GM12878 (cell line): Measurements from ENCODE around the gene GLOD5. TPM values are rescaled to one million over a fixed set of nuclear protein-coding genes. Genes with fewer than 3 reads are reported as not detected.

Experiments used
- CHD1 ChIP-seq: IDR thresholded peaks from 2 replicates; pipeline ENCODE4 v1.6.1; 2012; ENCODE audit warnings: low read depth, low read length, improper control_type of control experiment
- FOS ChIP-seq: IDR thresholded peaks from 3 replicates; pipeline ENCODE4 v1.6.1; 2011; ENCODE audit warnings: borderline replicate concordance; ENCODE audit not compliant: insufficient read length; ENCODE audit errors: extremely low read depth
- HDGF ChIP-seq: fragments of 450-650 bp; IDR thresholded peaks from 2 replicates; pipeline ENCODE4 v1.6.1; 2016; ENCODE audit warnings: antibody characterized with exemption
- LARP7 ChIP-seq: fragments of 450-650 bp; IDR thresholded peaks from 2 replicates; pipeline ENCODE4 v1.6.1; 2017; ENCODE audit warnings: mild to moderate bottlenecking
- NFYB ChIP-seq: IDR thresholded peaks from 2 replicates; pipeline ENCODE4 v1.6.1; 2011; ENCODE audit warnings: low read depth, mild to moderate bottlenecking, low read length, improper control_type of control experiment, moderate library complexity; ENCODE audit not compliant: insufficient read depth
- NR2C1 ChIP-seq: fragments of 450-650 bp; IDR thresholded peaks from 2 replicates; pipeline ENCODE4 v1.6.1; 2017; ENCODE audit warnings: antibody characterized with exemption, mild to moderate bottlenecking, moderate library complexity
- SRF ChIP-seq, 2 experiments: IDR thresholded peaks; 2 replicates each; pipeline ENCODE4 v1.6.1; 2011; ENCODE audit warnings: low read depth in 2 of 2, low read length in 2 of 2, mild to moderate bottlenecking in 1 of 2, moderate library complexity in 1 of 2
- SUZ12 ChIP-seq: fragments of 200-600 bp; sonication (generic); IDR thresholded peaks from one replicate; pipeline ENCODE4 v1.6.1; 2018; ENCODE audit warnings: antibody characterized with exemption, mild to moderate bottlenecking; ENCODE audit not compliant: unreplicated experiment
- TAF1 ChIP-seq: IDR thresholded peaks from 2 replicates; pipeline ENCODE4 v1.6.1; 2011; ENCODE audit warnings: mild to moderate bottlenecking, low read depth, low read length, borderline replicate concordance
- polyA plus RNA-seq, 11 experiments: library from polyadenylated mRNA; depleted of rRNA in 4 of 11; unstranded in 6 of 11; stranded (reverse) in 5 of 11; fragments of >200 nt; fragmentation: Nextera tagmentation in 4 of 11; fragmentation: Illumina TruSeq in 1 of 11; extraction: Ambion mirVana in 4 of 11; extraction: Trizol in 1 of 11; gene quantifications; 1 replicate in 1 of 11; 2 replicates in 10 of 11; pipeline versions ENCODE4 v1.2.1 to v1.2.3, GENCODE V29; 2011 to 2016; ENCODE audit warnings: inconsistent platforms in 2 of 11, missing spikeins in 2 of 11, low read depth in 1 of 11
- total RNA-seq, 4 experiments: library from RNA; depleted of rRNA in 3 of 4; stranded (reverse); fragments of >200 nt in 3 of 4; fragmentation: Illumina TruSeq in 1 of 4; extraction: Trizol in 1 of 4; gene quantifications; 2 replicates each; pipeline versions ENCODE4 v1.2.1 to v1.2.3, GENCODE V29; 2013 to 2021
- TF ChIP-seq, protein P1 (sequence below): fragments of 450-650 bp; IDR thresholded peaks from 2 replicates; pipeline ENCODE4 v1.6.1; 2016; ENCODE audit warnings: mild to moderate bottlenecking, moderate library complexity, borderline replicate concordance
- TF ChIP-seq, protein P2 (sequence below): IDR thresholded peaks from 2 replicates; pipeline ENCODE4 v1.6.1; 2012; ENCODE audit warnings: low read depth, low read length, improper control_type of control experiment
- TF ChIP-seq, protein P3 (sequence below): fragments of 450-650 bp; IDR thresholded peaks from 2 replicates; pipeline ENCODE4 v1.6.1; 2017; ENCODE audit warnings: mild to moderate bottlenecking, low read depth, inconsistent platforms; ENCODE audit not compliant: poor library complexity, severe bottlenecking
- TF ChIP-seq, protein P4 (sequence below): fragments of 450-650 bp; IDR thresholded peaks from 2 replicates; pipeline ENCODE4 v1.6.1; 2018; ENCODE audit warnings: mild to moderate bottlenecking, low read depth, moderate library complexity; ENCODE audit not compliant: partially characterized antibody
- TF ChIP-seq, protein P5 (sequence below): fragments of 450-650 bp; IDR thresholded peaks from 2 replicates; pipeline ENCODE4 v1.6.1; 2014; ENCODE audit warnings: mild to moderate bottlenecking
- TF ChIP-seq, protein P6 (sequence below), 3 experiments: IDR thresholded peaks in 2 of 3; conservative IDR thresholded peaks in 1 of 3; 2 replicates each; pipeline ENCODE4 v1.5.1; 2011; ENCODE audit warnings: low read depth in 3 of 3, low read length in 3 of 3, mild to moderate bottlenecking in 3 of 3, control low read depth in 2 of 3, moderate library complexity in 2 of 3, inconsistent platforms in 1 of 3, mixed read lengths in 1 of 3; ENCODE audit not compliant: control insufficient read depth in 2 of 3, insufficient read depth in 1 of 3; ENCODE audit errors: extremely low read depth in 1 of 3

GLOD5 gene
- total and polyA plus RNA-seq, 10 of the 15 experiments (the other 5 are each of a cell fraction or from before 2014, with no cell fraction given): not detected

DNA sequence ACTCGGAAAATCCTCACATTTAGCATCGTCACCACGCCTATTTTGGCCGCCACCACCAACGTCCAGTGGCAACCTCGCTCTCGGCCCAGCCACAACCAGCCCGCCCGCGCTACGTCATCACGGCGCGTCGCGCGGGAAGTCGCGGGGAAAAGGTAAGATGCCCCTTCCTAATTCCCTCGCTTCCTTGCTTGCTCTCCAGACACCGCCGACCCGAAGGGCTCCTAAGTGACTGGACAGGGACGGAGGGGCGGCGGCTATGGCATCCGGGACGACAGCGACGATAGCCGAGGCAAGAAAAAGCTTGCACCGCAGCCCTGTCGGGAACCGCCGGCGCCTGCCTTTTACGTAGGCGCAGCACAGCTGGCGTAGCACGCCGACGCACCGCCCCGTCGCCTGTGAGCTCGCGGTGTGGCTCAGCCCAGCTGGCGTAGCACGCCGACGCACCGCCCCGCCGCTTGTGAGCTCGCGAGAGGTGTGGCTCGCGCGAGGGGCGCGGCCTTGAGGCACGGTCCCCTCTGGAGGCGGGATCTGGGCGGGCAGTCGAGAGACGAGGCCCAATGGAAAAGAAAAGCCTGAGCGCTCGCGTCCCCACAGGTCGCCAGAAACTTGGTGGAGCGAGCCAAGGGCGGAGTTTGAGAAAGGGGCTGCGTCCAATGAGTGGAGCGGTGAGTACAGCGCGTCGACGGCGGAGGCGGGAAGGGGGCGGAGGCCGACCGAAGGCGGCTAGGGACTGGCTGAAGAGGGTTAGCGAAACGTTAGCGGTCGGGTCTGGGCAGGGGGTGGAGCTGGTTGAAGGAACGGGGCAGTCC, 39.9 kb downstream of the GLOD5 start, which contains the start of gene HDAC6 (continued):
- TF ChIP-seq SRF (IDR thresholded peaks at IDR 0.05; ENCODE audit: low read depth in 2 of 2, low read length in 2 of 2): peak; percentile 63 to 72
- TF ChIP-seq, protein P1, sequence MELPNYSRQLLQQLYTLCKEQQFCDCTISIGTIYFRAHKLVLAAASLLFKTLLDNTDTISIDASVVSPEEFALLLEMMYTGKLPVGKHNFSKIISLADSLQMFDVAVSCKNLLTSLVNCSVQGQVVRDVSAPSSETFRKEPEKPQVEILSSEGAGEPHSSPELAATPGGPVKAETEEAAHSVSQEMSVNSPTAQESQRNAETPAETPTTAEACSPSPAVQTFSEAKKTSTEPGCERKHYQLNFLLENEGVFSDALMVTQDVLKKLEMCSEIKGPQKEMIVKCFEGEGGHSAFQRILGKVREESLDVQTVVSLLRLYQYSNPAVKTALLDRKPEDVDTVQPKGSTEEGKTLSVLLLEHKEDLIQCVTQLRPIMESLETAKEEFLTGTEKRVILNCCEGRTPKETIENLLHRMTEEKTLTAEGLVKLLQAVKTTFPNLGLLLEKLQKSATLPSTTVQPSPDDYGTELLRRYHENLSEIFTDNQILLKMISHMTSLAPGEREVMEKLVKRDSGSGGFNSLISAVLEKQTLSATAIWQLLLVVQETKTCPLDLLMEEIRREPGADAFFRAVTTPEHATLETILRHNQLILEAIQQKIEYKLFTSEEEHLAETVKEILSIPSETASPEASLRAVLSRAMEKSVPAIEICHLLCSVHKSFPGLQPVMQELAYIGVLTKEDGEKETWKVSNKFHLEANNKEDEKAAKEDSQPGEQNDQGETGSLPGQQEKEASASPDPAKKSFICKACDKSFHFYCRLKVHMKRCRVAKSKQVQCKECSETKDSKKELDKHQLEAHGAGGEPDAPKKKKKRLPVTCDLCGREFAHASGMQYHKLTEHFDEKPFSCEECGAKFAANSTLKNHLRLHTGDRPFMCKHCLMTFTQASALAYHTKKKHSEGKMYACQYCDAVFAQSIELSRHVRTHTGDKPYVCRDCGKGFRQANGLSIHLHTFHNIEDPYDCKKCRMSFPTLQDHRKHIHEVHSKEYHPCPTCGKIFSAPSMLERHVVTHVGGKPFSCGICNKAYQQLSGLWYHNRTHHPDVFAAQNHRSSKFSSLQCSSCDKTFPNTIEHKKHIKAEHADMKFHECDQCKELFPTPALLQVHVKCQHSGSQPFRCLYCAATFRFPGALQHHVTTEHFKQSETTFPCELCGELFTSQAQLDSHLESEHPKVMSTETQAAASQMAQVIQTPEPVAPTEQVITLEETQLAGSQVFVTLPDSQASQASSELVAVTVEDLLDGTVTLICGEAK: peak; percentile 24; the same call in 1 of the 2 replicates
- TF ChIP-seq NR2C1: 0 out of 2 replicates have a peak, but pooled peaks have one; percentile 10
- TF ChIP-seq, protein P2, sequence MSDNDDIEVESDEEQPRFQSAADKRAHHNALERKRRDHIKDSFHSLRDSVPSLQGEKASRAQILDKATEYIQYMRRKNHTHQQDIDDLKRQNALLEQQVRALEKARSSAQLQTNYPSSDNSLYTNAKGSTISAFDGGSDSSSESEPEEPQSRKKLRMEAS: no peak
- TF ChIP-seq CHD1: no peak
- 0 out of 2 replicates have a peak, but pooled peaks have one; percentile 57 for TF ChIP-seq LARP7
- TF ChIP-seq, protein P3, sequence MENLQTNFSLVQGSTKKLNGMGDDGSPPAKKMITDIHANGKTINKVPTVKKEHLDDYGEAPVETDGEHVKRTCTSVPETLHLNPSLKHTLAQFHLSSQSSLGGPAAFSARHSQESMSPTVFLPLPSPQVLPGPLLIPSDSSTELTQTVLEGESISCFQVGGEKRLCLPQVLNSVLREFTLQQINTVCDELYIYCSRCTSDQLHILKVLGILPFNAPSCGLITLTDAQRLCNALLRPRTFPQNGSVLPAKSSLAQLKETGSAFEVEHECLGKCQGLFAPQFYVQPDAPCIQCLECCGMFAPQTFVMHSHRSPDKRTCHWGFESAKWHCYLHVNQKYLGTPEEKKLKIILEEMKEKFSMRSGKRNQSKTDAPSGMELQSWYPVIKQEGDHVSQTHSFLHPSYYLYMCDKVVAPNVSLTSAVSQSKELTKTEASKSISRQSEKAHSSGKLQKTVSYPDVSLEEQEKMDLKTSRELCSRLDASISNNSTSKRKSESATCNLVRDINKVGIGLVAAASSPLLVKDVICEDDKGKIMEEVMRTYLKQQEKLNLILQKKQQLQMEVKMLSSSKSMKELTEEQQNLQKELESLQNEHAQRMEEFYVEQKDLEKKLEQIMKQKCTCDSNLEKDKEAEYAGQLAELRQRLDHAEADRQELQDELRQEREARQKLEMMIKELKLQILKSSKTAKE: no peak
- TF ChIP-seq, protein P4, sequence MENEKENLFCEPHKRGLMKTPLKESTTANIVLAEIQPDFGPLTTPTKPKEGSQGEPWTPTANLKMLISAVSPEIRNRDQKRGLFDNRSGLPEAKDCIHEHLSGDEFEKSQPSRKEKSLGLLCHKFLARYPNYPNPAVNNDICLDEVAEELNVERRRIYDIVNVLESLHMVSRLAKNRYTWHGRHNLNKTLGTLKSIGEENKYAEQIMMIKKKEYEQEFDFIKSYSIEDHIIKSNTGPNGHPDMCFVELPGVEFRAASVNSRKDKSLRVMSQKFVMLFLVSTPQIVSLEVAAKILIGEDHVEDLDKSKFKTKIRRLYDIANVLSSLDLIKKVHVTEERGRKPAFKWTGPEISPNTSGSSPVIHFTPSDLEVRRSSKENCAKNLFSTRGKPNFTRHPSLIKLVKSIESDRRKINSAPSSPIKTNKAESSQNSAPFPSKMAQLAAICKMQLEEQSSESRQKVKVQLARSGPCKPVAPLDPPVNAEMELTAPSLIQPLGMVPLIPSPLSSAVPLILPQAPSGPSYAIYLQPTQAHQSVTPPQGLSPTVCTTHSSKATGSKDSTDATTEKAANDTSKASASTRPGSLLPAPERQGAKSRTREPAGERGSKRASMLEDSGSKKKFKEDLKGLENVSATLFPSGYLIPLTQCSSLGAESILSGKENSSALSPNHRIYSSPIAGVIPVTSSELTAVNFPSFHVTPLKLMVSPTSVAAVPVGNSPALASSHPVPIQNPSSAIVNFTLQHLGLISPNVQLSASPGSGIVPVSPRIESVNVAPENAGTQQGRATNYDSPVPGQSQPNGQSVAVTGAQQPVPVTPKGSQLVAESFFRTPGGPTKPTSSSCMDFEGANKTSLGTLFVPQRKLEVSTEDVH: peak; percentile 96
- no peak for TF ChIP-seq SUZ12
- TF ChIP-seq FOS: no peak
- TF ChIP-seq, protein P5, sequence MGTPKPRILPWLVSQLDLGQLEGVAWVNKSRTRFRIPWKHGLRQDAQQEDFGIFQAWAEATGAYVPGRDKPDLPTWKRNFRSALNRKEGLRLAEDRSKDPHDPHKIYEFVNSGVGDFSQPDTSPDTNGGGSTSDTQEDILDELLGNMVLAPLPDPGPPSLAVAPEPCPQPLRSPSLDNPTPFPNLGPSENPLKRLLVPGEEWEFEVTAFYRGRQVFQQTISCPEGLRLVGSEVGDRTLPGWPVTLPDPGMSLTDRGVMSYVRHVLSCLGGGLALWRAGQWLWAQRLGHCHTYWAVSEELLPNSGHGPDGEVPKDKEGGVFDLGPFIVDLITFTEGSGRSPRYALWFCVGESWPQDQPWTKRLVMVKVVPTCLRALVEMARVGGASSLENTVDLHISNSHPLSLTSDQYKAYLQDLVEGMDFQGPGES: no peak
- 0 out of 2 replicates have a peak, but pooled peaks have one; percentile 9 for TF ChIP-seq TAF1
- peak; percentile 98 for TF ChIP-seq HDGF
- TF ChIP-seq NFYB: peak; percentile 60; the same call in 1 of the 2 replicates
- TF ChIP-seq, protein P6, sequence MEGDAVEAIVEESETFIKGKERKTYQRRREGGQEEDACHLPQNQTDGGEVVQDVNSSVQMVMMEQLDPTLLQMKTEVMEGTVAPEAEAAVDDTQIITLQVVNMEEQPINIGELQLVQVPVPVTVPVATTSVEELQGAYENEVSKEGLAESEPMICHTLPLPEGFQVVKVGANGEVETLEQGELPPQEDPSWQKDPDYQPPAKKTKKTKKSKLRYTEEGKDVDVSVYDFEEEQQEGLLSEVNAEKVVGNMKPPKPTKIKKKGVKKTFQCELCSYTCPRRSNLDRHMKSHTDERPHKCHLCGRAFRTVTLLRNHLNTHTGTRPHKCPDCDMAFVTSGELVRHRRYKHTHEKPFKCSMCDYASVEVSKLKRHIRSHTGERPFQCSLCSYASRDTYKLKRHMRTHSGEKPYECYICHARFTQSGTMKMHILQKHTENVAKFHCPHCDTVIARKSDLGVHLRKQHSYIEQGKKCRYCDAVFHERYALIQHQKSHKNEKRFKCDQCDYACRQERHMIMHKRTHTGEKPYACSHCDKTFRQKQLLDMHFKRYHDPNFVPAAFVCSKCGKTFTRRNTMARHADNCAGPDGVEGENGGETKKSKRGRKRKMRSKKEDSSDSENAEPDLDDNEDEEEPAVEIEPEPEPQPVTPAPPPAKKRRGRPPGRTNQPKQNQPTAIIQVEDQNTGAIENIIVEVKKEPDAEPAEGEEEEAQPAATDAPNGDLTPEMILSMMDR (IDR thresholded peaks at IDR 0.05 in 2 of 3, conservative IDR thresholded peaks at IDR 0.05 in 1 of 3; ENCODE audit: control insufficient read depth in 2 of 3, extremely low read depth in 1 of 3, insufficient read depth in 1 of 3, low read depth in 3 of 3, low read length in 3 of 3): no peak
